ENCODE data around the gene LCT.
"Not testable (repeated sequence)": the region's sequence is repeated elsewhere in the genome, so short reads cannot be mapped to it uniquely, and the experiment has no call there.

DNA sequence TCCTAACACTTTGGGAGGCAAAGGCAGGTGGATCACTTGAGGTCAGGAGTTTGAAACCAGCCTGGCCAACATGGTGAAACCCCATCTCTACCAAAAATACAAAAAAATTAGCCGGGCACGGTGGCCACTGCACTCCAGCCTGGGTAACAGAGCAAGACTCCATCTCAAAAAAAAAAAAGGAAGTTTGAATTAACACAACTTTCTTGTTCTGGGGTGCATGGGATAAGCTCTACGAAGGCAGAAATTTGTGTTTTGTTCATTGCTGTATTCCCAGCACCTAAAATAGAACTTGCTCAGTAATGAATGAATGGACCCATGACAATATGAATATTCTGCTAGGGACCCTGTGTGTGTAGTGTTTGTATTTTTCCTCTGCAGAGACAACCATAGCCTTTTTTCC lies 29.1 kb downstream of the LCT start:
- not testable (repeated sequence) for TF ChIP-seq YY1 (IDR thresholded peaks at IDR 0.05; ENCODE audit: insufficient read depth, insufficient read length); ZNF274 (IDR thresholded peaks at IDR 0.05; ENCODE audit: low read depth, low read length); SUZ12 (IDR thresholded peaks at IDR 0.05; ENCODE audit: extremely low read depth, insufficient read depth, insufficient read length)
